Lung (tissue), 12 donors: ENCODE measurements around the gene RRP1B. TPM values are rescaled to one million over a fixed set of nuclear protein-coding genes. Genes with fewer than 3 reads are reported as not detected.

Source experiments
- ATAC-seq: fragments of 200-7000 bp; cut with Tn5 transposase; one replicate; pipeline ENCODE4 v1.9.1; 2020; ENCODE audit warnings: moderate number of reproducible peaks; ENCODE audit not compliant: insufficient read depth, low FRiP score
- DNase-seq, 3 donors: peaks; one replicate each; pipeline ENCODE4 v3.0.0-alpha.2; 2013 to 2017
- H3K27ac ChIP-seq, 2 donors: one replicate each; pipeline ENCODE4 v1.5.1; 2013; ENCODE audit warnings: mild to moderate bottlenecking in 2 of 2, moderate library complexity in 2 of 2, control low read depth in 1 of 2, inconsistent platforms in 1 of 2, low read depth in 1 of 2, low read length in 1 of 2
- H3K27me3 ChIP-seq, 3 donors: one replicate each; pipeline ENCODE4 v1.5.1; 2013; ENCODE audit warnings: low read length in 2 of 3; ENCODE audit not compliant: control insufficient read depth in 3 of 3, insufficient read depth in 3 of 3
- H3K36me3 ChIP-seq, 4 donors: one replicate each; pipeline ENCODE4 v1.5.1; 2013; ENCODE audit warnings: low read length in 4 of 4, mild to moderate bottlenecking in 1 of 4, moderate library complexity in 1 of 4; ENCODE audit not compliant: control insufficient read depth in 4 of 4, insufficient read depth in 4 of 4
- H3K4me1 ChIP-seq, 5 donors: one replicate each; pipeline ENCODE4 v1.5.1; 2013; ENCODE audit warnings: low read length in 5 of 5, mild to moderate bottlenecking in 2 of 5, moderate library complexity in 1 of 5; ENCODE audit not compliant: control insufficient read depth in 5 of 5, insufficient read depth in 5 of 5
- H3K4me3 ChIP-seq: one replicate; pipeline ENCODE4 v1.5.1; 2013; ENCODE audit warnings: mild to moderate bottlenecking, control low read depth, moderate library complexity
- H3K9ac ChIP-seq, 2 donors: one replicate each; pipeline ENCODE4 v1.5.1; 2013; ENCODE audit warnings: low read length in 2 of 2, control low read depth in 1 of 2; ENCODE audit not compliant: insufficient read depth in 1 of 2
- H3K9me3 ChIP-seq, 4 donors: one replicate each; pipeline ENCODE4 v1.5.1; 2013; ENCODE audit warnings: low read length in 3 of 4, mild to moderate bottlenecking in 1 of 4, moderate library complexity in 1 of 4; ENCODE audit not compliant: control insufficient read depth in 4 of 4, insufficient read depth in 3 of 4
- CTCF ChIP-seq: IDR thresholded peaks from 2 replicates; pipeline ENCODE4 v1.5.1; 2012; ENCODE audit warnings: mild to moderate bottlenecking; ENCODE audit errors: control extremely low read depth, extremely low read depth
- WGBS, 2 donors: extraction: QIAGEN DNeasy Blood & Tissue Kit; methylation state at CpG; one replicate each; pipeline ENCODE4 v1.1.7; 2013; 5-methylcytosine and 5-hydroxymethylcytosine counted together
- polyA plus RNA-seq, 2 donors: library from polyadenylated mRNA; stranded (reverse); fragments of 200-250 nt; gene quantifications; one replicate each; pipeline ENCODE4 v1.2.1, GENCODE V29; 2013
- total RNA-seq, 2 donors: library from RNA; depleted of rRNA in 1 of 2; stranded (reverse); fragments of >200 nt in 1 of 2; gene quantifications; one replicate each; pipeline ENCODE4 v1.2.1, GENCODE V29; 2014 to 2021
- donor health status: control.
- donor health status: control.
- donor health status: Bipolar disorder and iron deficiency.
- donor health status: healthy.
- donor health status: DM: yes; HTN: yes; CAD: no.

Gene RRP1B
- total and polyA plus RNA-seq, 4 donors: 6.4 to 18.1 (median 12.7) TPM

- H3K36me3 ChIP-seq: peaks cover 15 to 35% (median 28%) of the 10 kb centered on the region in 4 donors
- H3K9me3 ChIP-seq: no peaks in the 10 kb centered on the region
- no peak overlapping the region for H3K4me3 ChIP-seq
- peaks cover 0 to 2% (median 0%) of the 10 kb centered on the region in 5 donors for H3K4me1 ChIP-seq
- DNase-seq (no peak), ATAC-seq (no peak)
- H3K27me3 ChIP-seq: no peaks in the 10 kb centered on the region
- WGBS, 2 donors: 97% methylated on average over 6 of the region's 6 CpGs
- H3K9ac ChIP-seq: no peak overlapping the region
- H3K27ac ChIP-seq: no peak overlapping the region
- no peak for TF ChIP-seq CTCF
These were observed 22.3 kb downstream of the RRP1B start for GRCh38 chr21:43681650-43682049.

GRCh38 chr21:43684424-43684823 is 25.1 kb downstream of the RRP1B start:
- WGBS, 2 donors: 48 to 51% methylated on average over 3 of the region's 3 CpGs
- TF ChIP-seq CTCF: no peak
- no peaks in the 10 kb centered on the region for H3K27me3 ChIP-seq

GRCh38 chr21:43686811-43687565 is 27.6 kb downstream of the RRP1B start:
- no peak overlapping the region for H3K4me3 ChIP-seq
- peaks cover 22 to 66% (median 42%) of the 10 kb centered on the region in 4 donors for H3K36me3 ChIP-seq
- 83 to 86% methylated on average over 21 of the region's 21 CpGs for WGBS, 2 donors
- DNase-seq (no peak), ATAC-seq (no peak)
- H3K4me1 ChIP-seq: peaks cover 0 to 2% (median 0%) of the 10 kb centered on the region in 5 donors
- H3K9me3 ChIP-seq: no peaks in the 10 kb centered on the region
- H3K9ac ChIP-seq: no peak overlapping the region
- H3K27ac ChIP-seq: no peak overlapping the region
- H3K27me3 ChIP-seq: no peaks in the 10 kb centered on the region
- no peak for TF ChIP-seq CTCF

More at GRCh38 chr21:43684424-43684823, 25.1 kb downstream of the RRP1B start:
- no peak overlapping the region for H3K4me3 ChIP-seq
- DNase-seq (peak in 2 of 3 donors; percentile 26 to 41), ATAC-seq (no peak)
- peaks cover 13 to 52% (median 34%) of the 10 kb centered on the region in 4 donors for H3K36me3 ChIP-seq
- no peak overlapping the region for H3K9ac ChIP-seq
- peaks cover 0 to 2% (median 0%) of the 10 kb centered on the region in 5 donors for H3K4me1 ChIP-seq
- H3K9me3 ChIP-seq: no peaks in the 10 kb centered on the region
- peak overlapping the region in 1 of 2 donors; percentile 4 for H3K27ac ChIP-seq
